Astrocyte (in vitro differentiated cells and primary cell): ENCODE measurements around the gene NR1D1. TPM values are rescaled to one million over a fixed set of nuclear protein-coding genes. Genes with fewer than 3 reads are reported as not detected.

Source experiments
- DNase-seq: peaks from one replicate; pipeline ENCODE4 v3.0.0-alpha.2; 2010; ENCODE audit warnings: low read depth
- FAIRE-seq: peaks from 2 replicates; lab custom pipeline; 2011; peaks lifted over from hg19 to GRCh38; lab: Jason Lieb, UNC
- H2AFZ ChIP-seq: 2 replicates; pipeline ENCODE4 v1.6.0; 2012; ENCODE audit warnings: low read depth, low read length, inconsistent platforms
- H3K27ac ChIP-seq: 2 replicates; pipeline ENCODE4 v1.5.1; 2011; ENCODE audit warnings: low read depth, low read length, inconsistent platforms
- H3K27me3 ChIP-seq: 2 replicates; pipeline ENCODE4 v1.6.0; 2011; ENCODE audit warnings: low read length, inconsistent platforms; ENCODE audit not compliant: insufficient read depth
- H3K36me3 ChIP-seq: 2 replicates; pipeline ENCODE4 v1.5.1; 2011; ENCODE audit warnings: low read length, inconsistent platforms; ENCODE audit not compliant: insufficient read depth
- H3K4me1 ChIP-seq: 2 replicates; pipeline ENCODE4 v1.5.1; 2011; ENCODE audit warnings: low read length, inconsistent platforms; ENCODE audit not compliant: insufficient read depth
- H3K4me2 ChIP-seq: 2 replicates; pipeline ENCODE4 v1.6.0; 2012; ENCODE audit warnings: low read length, inconsistent platforms
- H3K4me3 ChIP-seq: 2 replicates; pipeline ENCODE4 v1.5.1; 2011; ENCODE audit warnings: low read depth, mild to moderate bottlenecking, low read length, inconsistent platforms; ENCODE audit not compliant: insufficient read depth
- H3K79me2 ChIP-seq: 2 replicates; pipeline ENCODE4 v1.6.0; 2012; ENCODE audit warnings: mild to moderate bottlenecking, low read length, inconsistent platforms; ENCODE audit not compliant: insufficient read depth
- H3K9ac ChIP-seq: 2 replicates; pipeline ENCODE4 v1.6.0; 2012; ENCODE audit warnings: mild to moderate bottlenecking, low read length, inconsistent platforms
- H3K9me3 ChIP-seq: 2 replicates; pipeline ENCODE4 v1.5.1; 2012; ENCODE audit warnings: low read depth, mild to moderate bottlenecking, low read length, inconsistent platforms; ENCODE audit not compliant: insufficient read depth
- H4K20me1 ChIP-seq: 2 replicates; pipeline ENCODE4 v1.6.0; 2012; ENCODE audit warnings: low read length, inconsistent platforms; ENCODE audit not compliant: insufficient read depth
- H3K27ac Mint-ChIP-seq: one replicate; pipeline ENCODE4 v1.8.0; 2021; ENCODE audit warnings: mild to moderate bottlenecking, mixed read lengths; ENCODE audit not compliant: unreplicated experiment
- H3K27me3 Mint-ChIP-seq: one replicate; pipeline ENCODE4 v1.8.0; 2021; ENCODE audit warnings: low read depth, mixed read lengths; ENCODE audit not compliant: unreplicated experiment
- H3K36me3 Mint-ChIP-seq: one replicate; pipeline ENCODE4 v1.8.0; 2021; ENCODE audit warnings: low read depth, mixed read lengths; ENCODE audit not compliant: unreplicated experiment
- H3K4me1 Mint-ChIP-seq: one replicate; pipeline ENCODE4 v1.8.0; 2021; ENCODE audit warnings: low read depth, mixed read lengths; ENCODE audit not compliant: unreplicated experiment
- H3K4me3 Mint-ChIP-seq: one replicate; pipeline ENCODE4 v1.8.0; 2021; ENCODE audit warnings: mild to moderate bottlenecking, moderate library complexity, mixed read lengths; ENCODE audit not compliant: unreplicated experiment
- H3K9me3 Mint-ChIP-seq: one replicate; pipeline ENCODE4 v1.8.0; 2021; ENCODE audit warnings: mild to moderate bottlenecking, mixed read lengths; ENCODE audit not compliant: unreplicated experiment
- CTCF ChIP-seq: IDR thresholded peaks from 2 replicates; pipeline ENCODE4 v1.5.1; 2011; ENCODE audit warnings: low read depth, mild to moderate bottlenecking, inconsistent platforms, low read length, moderate library complexity; ENCODE audit not compliant: insufficient read depth
- EZH2 ChIP-seq: IDR thresholded peaks from 2 replicates; pipeline ENCODE4 v1.6.1; 2012; ENCODE audit warnings: mild to moderate bottlenecking, low read length, inconsistent platforms; ENCODE audit not compliant: insufficient read depth
- total RNA-seq: library from RNA; stranded (reverse); gene quantifications from 2 replicates; pipeline ENCODE4 v1.2.1, GENCODE V29; 2021

The NR1D1 gene
- total RNA-seq, 1 donor from 2014 or later: 8.7 TPM

- TF ChIP-seq CTCF: no peak
- TF ChIP-seq EZH2: no peak
- H3K79me2 ChIP-seq: peaks cover 17% of the 10 kb centered on the region
- peak overlapping the region; percentile 89 for H3K9ac ChIP-seq
- Mint-ChIP-seq H3K4me1 (peaks cover 53% of the 10 kb centered on the region), H3K27me3 (peaks cover 3% of the 10 kb centered on the region), H3K4me3 (peak overlapping the region; percentile 97), H3K27ac (peak overlapping the region; percentile 94), H3K9me3 (no peaks in the 10 kb centered on the region), H3K36me3 (peaks cover 9% of the 10 kb centered on the region)
- no peaks in the 10 kb centered on the region for H3K36me3 ChIP-seq
- H3K4me1 ChIP-seq: peaks cover 34% of the 10 kb centered on the region
- H3K4me3 ChIP-seq: peak overlapping the region; percentile 74
- H4K20me1 ChIP-seq: no peaks in the 10 kb centered on the region
- peak overlapping the region; percentile 96 for H3K27ac ChIP-seq
- no peaks in the 10 kb centered on the region for H3K27me3 ChIP-seq
- H2AFZ ChIP-seq: peak overlapping the region; percentile 42
- no peaks in the 10 kb centered on the region for H3K9me3 ChIP-seq
- FAIRE-seq: no peak
- DNase-seq: no peak
- peak overlapping the region; percentile 91 for H3K4me2 ChIP-seq
These were observed 1.2 kb upstream of the NR1D1 start for GRCh38 chr17:40101367-40102210.

GRCh38 chr17:40100669-40101366, 429 bp upstream of the NR1D1 start:
- H3K4me3 ChIP-seq: peak overlapping the region; percentile 74
- H3K9ac ChIP-seq: peak overlapping the region; percentile 89
- H3K4me3 Mint-ChIP-seq: peak overlapping the region; percentile 97
- peaks cover 34% of the 10 kb centered on the region for H3K4me1 ChIP-seq
- H4K20me1 ChIP-seq: no peaks in the 10 kb centered on the region
- peaks cover 14% of the 10 kb centered on the region for H3K36me3 Mint-ChIP-seq
- peak overlapping the region; percentile 91 for H3K4me2 ChIP-seq
- peak overlapping the region; percentile 96 for H3K27ac ChIP-seq
- DNase-seq (peak; percentile 93), FAIRE-seq (peak; percentile 50)
- H3K36me3 ChIP-seq: no peaks in the 10 kb centered on the region
- H3K9me3 ChIP-seq: no peaks in the 10 kb centered on the region
- peaks cover 3% of the 10 kb centered on the region for H3K27me3 Mint-ChIP-seq
- no peaks in the 10 kb centered on the region for H3K9me3 Mint-ChIP-seq
- peaks cover 46% of the 10 kb centered on the region for H3K4me1 Mint-ChIP-seq
- H3K79me2 ChIP-seq: peaks cover 17% of the 10 kb centered on the region
- peak overlapping the region; percentile 42 for H2AFZ ChIP-seq
- TF ChIP-seq CTCF: no peak
- TF ChIP-seq EZH2: no peak
- peak overlapping the region; percentile 94 for H3K27ac Mint-ChIP-seq
- no peaks in the 10 kb centered on the region for H3K27me3 ChIP-seq
